HTR-8/SVneo (cell line): ENCODE measurements around the gene H6PD.

Experiments
- DNase-seq: peaks from one replicate; pipeline ENCODE4 v3.0.0; 2011; ENCODE audit warnings: low spot score, mixed read lengths; ENCODE audit not compliant: insufficient read length
- FAIRE-seq: peaks from 2 replicates; lab custom pipeline; 2011; peaks lifted over from hg19 to GRCh38; lab: Jason Lieb, UNC

The H6PD gene

DNA sequence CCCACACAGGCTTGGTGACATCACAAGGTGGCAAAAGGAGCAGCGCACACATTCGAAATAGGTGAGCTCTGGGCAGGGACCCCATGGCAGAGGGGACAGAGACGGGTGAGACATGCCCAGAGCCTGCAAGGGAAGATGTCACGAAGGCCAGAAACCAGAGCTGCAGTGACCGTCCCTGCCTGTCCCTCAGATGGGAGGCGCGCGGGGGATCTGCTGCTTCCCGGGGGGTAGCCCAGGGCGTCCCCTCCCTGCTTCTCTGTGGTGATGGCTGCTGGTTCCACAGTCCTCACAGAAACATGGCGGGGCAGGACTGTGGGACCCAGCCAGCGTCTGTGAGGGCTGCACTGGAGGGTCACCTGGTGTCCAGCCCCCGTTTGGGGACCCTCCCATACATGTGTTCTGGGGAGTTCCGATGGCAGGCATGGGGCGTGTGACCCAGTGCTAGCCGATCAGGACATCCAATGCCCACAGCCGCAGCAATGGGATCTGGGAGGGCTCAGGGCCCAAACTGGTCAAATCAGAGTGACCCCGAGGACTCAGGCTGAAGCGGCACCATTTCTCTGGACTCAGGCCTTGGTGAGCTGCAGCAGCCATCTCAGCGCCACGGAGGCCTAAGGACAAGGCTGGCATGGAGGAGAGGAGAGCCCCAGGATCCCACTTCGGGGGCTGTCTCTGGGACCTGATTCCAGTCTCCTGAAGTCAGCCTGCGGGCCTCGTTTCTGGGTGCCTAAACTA, 37.5 kb downstream of the H6PD start:
- no peak for DNase-seq
- no peak for FAIRE-seq

DNA sequence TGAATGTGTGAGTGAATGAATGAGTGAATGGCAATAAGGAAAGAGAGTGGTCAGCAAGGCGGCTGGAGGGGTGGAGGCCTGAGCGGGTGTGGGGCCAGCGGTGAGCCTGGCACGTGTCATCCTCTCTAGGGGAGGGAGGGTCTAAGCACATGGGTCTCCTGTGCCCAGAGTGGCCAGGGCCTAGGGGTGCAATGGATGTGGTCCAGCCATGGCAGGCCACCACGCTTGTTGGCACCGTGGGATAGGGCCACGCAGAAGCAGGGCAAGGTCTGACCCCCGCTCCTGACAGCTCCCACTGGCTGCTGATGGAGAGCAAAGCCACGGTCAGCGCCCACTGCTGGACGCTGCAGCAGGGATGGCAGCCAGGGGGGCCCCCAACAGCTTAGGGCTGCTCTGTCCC, 38.6 kb downstream of the H6PD start:
- FAIRE-seq: no peak
- DNase-seq: no peak

GRCh38 chr1:9275161-9275560, 40.6 kb downstream of the H6PD start:
- FAIRE-seq (no peak), DNase-seq (no peak)

DNA sequence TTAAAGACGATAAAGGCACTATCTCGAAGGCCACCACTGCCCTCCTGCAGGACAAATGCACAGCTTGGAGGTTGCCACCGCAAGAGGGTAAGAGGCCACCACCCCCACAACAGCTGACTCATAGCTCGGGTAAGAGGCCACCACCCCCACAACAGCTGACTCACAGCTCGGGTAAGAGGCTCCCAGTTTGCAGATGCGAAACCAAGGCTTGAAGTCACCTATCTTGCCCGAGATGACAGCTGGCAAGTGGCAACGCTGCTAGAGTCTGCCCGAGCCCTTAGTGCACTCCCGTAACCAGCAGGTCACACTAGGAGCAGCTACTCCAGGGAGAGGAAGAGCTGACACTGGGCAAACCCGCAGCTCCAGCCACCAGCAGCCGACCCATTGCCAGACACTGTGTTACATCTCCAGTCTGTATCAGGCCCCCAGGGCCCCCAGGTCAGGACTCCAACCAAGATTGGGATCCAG, 41.0 kb downstream of the H6PD start:
- peak; percentile 75 for DNase-seq
- FAIRE-seq: peak; percentile 75

GRCh38 chr1:9278116-9278515, 43.5 kb downstream of the H6PD start:
- DNase-seq: no peak
- FAIRE-seq: no peak

GRCh38 chr1:9278585-9279153, 44.1 kb downstream of the H6PD start:
- FAIRE-seq (no peak), DNase-seq (no peak)

- FAIRE-seq (no peak), DNase-seq (no peak)
Measured at GRCh38 chr1:9279172-9279840, 44.7 kb downstream of the H6PD start.

DNA sequence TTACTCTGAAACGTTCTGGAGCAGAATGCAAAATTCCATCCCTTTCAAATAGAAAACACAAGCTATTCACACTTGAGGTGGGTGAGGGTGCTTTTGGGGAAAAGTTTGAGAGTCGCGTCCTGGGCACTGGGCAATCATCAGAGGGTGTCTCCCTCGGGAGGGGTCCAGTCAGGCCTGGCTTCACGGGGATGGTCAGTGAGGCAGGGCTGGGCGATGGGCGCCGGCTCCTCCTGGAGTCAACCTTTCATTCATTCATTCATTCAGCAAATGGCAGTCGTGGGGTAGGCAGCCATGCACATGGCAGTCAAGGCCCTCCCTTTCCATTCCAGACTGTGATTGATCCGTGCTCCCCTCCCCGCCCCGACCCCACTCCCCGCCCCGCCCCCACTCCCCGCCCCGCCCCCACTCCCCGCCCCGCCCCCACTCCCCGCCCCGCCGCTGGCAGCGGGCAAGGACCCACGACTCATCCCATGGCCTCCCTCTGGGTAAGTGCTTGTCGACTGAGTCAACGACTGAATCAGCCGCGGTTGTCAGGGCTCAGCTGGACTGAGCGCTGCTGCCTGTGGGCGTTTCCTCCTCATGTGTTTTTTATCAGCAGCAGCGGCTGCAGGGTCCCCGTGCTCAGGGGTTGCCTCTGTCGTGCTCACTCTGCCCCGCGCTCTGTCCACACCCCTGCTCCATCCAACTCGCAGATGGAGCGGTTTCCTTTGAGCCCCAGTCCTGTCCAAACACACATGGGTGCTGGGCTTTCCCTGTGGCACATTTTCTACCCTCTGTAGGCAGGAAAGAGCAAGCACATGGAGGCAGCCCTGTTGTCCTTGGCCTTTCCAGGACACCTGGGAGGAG, 45.7 kb downstream of the H6PD start:
- DNase-seq (peak; percentile 79), FAIRE-seq (peak; percentile 93)

DNA sequence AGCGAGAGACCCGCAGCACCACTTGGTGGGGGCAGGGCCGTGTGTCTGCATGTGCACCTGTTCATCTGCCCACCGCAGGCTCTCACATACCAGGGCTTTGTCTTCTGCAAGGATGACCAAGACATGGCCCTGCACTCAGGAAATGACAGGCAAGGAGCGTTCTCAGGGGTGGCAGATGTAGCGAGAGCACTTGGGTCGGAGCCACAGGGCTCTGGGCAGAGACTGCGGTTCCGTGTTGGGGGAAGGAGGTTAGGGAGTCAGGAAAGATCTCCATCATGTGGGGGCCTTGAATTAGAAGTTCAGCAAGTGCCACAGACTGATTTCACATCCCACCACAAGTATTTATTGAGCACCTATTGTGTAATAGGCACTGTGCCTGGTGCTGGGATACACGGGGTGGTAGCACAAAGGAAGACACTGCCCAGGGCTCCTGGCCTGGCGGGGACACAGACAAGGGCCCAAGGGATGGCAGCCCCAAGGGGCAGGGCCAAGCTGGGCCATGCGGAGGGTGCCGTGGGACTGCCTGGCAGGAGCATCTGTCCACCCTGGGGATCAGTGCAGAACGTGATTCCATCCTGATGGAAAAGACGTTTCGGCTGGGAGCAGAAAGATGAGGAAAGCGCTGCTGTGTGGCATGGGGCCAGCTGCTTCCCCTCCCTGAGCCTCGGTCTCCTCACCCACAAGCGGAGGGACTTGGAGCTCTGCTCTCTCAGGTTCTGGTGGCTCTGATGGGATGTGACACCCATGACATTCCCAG, 46.7 kb downstream of the H6PD start:
- FAIRE-seq (no peak), DNase-seq (no peak)

DNA sequence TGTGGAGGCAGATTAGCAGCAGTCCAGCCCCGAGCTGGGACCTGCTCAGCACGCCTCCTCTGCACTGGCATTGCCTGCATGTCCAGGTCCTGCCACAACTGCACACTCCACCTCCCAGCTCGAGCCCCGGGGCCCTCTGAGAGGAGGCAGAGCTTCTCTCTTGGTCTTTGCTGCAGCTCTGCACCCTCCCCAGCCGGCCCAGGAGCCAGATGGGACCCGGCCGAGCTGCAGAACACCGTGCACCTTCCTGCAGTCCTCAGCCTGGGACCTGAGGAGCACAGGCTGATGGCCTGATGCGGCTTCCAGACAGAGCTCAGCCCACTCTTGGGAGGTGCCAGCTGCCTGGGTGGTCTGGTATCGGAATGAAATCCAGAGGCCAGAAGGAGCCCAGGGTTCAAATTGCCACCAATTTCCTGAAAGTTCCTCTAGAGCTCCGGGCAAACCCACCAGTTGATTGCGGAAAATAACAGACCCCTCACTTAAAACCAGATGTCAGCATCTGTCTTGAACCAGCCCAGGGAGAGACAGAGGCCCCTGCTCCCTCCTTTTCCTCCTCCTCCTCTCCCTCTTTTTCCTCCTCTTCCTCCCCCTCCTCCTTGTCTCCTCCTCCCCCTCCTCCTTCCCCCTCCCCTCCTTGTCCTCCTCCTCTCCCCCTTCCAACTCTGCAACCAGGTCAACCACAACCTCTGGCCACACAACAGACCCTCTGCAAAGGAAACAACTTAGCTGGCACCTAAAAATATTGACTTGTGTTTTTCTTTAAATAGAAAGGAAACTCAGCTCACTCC, 47.5 kb downstream of the H6PD start:
- DNase-seq (no peak), FAIRE-seq (no peak)

GRCh38 chr1:9282696-9282955, 48.1 kb downstream of the H6PD start:
- DNase-seq: no peak
- no peak for FAIRE-seq

- FAIRE-seq: no peak
- no peak for DNase-seq
Measured at GRCh38 chr1:9284061-9284460, 49.5 kb downstream of the H6PD start.

- FAIRE-seq (no peak), DNase-seq (no peak)
Measured at GRCh38 chr1:9286556-9286955, 52.0 kb downstream of the H6PD start.

- no peak for FAIRE-seq
- DNase-seq: no peak
Measured at GRCh38 chr1:9289090-9289534, 54.5 kb downstream of the H6PD start.

GRCh38 chr1:9289711-9290485, 55.3 kb downstream of the H6PD start:
- peak; percentile 53 for DNase-seq
- FAIRE-seq: no peak

- DNase-seq: no peak
Measured at GRCh38 chr1:9291914-9292360, 57.4 kb downstream of the H6PD start.

DNA sequence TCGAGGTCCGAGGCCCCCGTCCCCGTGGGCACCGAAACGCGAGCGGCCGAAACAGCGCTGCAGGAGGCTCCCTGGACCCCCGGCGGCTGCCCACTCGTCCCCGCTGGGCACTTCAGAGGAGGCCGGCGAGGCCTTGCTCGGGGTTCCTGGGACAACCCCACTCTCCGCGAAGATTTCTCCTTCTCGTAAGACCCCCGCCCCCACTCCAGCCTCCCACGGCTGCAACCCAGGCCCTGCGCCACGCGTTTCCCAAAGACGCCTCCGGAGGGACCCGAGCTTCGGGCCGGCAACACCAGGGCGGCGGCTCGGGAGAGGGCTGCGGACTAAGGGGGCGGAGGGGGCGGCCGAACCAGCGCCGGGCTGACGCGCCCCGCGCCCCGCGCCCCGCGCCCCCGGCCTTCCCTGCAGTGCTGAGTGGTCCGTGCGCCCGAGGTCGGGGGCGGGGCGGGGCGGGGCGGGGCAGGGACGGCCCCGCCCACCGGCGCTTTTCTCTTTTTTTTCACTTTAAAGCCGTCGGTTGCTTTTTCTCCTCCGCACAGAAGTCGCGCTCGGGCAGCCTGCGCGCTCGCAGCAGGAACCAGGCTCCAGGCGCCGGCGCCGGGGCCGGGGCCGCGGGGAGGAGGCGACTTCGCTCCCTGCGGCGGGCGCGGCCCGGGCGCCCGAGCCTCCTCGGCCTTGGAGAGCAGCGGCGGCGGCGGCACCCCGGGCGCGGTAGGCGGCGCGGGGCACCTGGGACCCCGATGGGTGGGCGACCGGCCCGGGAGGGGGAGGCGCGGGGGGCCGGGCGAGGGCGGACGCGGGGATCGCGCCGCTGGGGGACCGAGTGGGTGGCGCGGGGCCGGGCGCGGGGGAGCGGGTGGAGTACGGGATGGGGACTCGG, 58.0 kb downstream of the H6PD start, which contains the start of gene SPSB1:
Gene SPSB1 (plus strand): TSS at position 534 of the 880 bp plus-strand sequence. CDS start 62,998 bp downstream, outside the sequence.
- DNase-seq (peak; percentile 48), FAIRE-seq (no peak)

More at GRCh38 chr1:9291914-9292360, 57.4 kb downstream of the H6PD start:
- no peak for FAIRE-seq

DNA sequence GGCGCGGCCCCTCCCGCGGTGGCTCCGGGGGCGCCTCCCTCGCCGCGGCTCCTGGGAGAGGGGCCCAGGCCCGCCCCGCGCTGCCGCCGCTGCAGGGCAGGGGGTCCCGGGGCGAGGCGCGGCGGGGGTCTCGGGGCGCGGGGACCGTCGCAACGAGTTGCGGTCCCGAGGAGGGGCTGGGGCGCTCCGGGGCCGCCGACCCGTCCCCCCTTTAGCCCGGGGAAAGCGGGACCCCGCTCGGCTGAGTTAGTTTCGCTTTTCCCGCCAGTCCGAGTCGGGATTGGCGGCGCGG, 58.6 kb downstream of the H6PD start:
- no peak for FAIRE-seq
- no peak for DNase-seq
